HCT116 (cell line): ENCODE data around the gene NLRC5.

Experiments used
- ATF3 ChIP-seq: IDR thresholded peaks from 2 replicates; pipeline ENCODE4 v1.6.1; 2012
- CEBPB ChIP-seq: IDR thresholded peaks from 2 replicates; pipeline ENCODE4 v1.6.1; 2012; ENCODE audit warnings: low read depth
- CTCF ChIP-seq, 3 experiments: fragments of 200-600 bp in 1 of 3; sonication (generic) in 1 of 3; IDR thresholded peaks in 2 of 3; conservative IDR thresholded peaks in 1 of 3; 2 replicates each; pipeline ENCODE4 v1.5.1; 2012 to 2017; ENCODE audit warnings: low read depth in 2 of 3, low read length in 2 of 3, antibody characterized with exemption in 1 of 3, borderline replicate concordance in 1 of 3, control low read depth in 1 of 3, mild to moderate bottlenecking in 1 of 3, mixed read lengths in 1 of 3, mixed run types in 1 of 3, moderate library complexity in 1 of 3; ENCODE audit not compliant: insufficient read depth in 1 of 3
- EGR1 ChIP-seq: IDR thresholded peaks from 2 replicates; pipeline ENCODE4 v1.6.1; 2012; ENCODE audit warnings: low read depth
- EZH2 ChIP-seq: fragments of 200-600 bp; sonication (generic); IDR thresholded peaks from 2 replicates; pipeline ENCODE4 v1.6.1; 2017; ENCODE audit warnings: antibody characterized with exemption, mixed run types
- EZH2phosphoT487 ChIP-seq: fragments of 200-600 bp; IDR thresholded peaks from 2 replicates; pipeline ENCODE4 v1.6.1; 2018; ENCODE audit warnings: antibody characterized with exemption, borderline replicate concordance
- POLR2A ChIP-seq: IDR thresholded peaks from 2 replicates; pipeline ENCODE4 v1.7.0; 2011; ENCODE audit warnings: borderline replicate concordance; ENCODE audit not compliant: insufficient read depth, insufficient read length; ENCODE audit errors: extremely low read depth
- REST ChIP-seq: IDR thresholded peaks from 2 replicates; pipeline ENCODE4 v1.6.1; 2012; ENCODE audit warnings: low read depth
- SIN3A ChIP-seq: IDR thresholded peaks from 2 replicates; pipeline ENCODE4 v1.6.1; 2012; ENCODE audit warnings: low read depth
- TCF7L2 ChIP-seq: IDR thresholded peaks from 2 replicates; pipeline ENCODE4 v1.7.0; 2011; ENCODE audit warnings: borderline replicate concordance, inconsistent platforms; ENCODE audit not compliant: insufficient read depth, insufficient read length; ENCODE audit errors: extremely low read depth
- YY1 ChIP-seq: IDR thresholded peaks from 2 replicates; pipeline ENCODE4 v1.6.1; 2011; ENCODE audit warnings: low read length, low read depth, moderate library complexity, mild to moderate bottlenecking; ENCODE audit not compliant: insufficient replicate concordance; ENCODE audit errors: extremely low read depth
- ZNF274 ChIP-seq: fragments of 200-500 bp; sonication (Bioruptor generic); IDR thresholded peaks from 2 replicates; pipeline ENCODE4 v1.6.1; 2014; ENCODE audit warnings: mild to moderate bottlenecking, low read depth, low read length, inconsistent platforms

DNA sequence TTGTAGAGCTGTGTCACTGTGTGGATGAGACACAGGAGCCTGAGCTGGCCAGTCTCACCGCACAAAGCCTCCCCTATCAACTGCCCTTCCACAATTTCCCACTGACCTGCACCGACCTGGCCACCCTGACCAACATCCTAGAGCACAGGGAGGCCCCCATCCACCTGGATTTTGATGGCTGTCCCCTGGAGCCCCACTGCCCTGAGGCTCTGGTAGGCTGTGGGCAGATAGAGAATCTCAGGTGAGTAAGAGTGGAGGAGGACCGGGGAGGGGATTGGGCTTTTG lies 37.4 kb downstream of the NLRC5 start:
- TF ChIP-seq CTCF (IDR thresholded peaks at IDR 0.05 in 2 of 3, conservative IDR thresholded peaks at IDR 0.05 in 1 of 3; ENCODE audit: borderline replicate concordance in 1 of 3, insufficient read depth in 1 of 3, low read depth in 2 of 3, low read length in 2 of 3) (no peak), ATF3 (no peak), REST (no peak), EGR1 (no peak), POLR2A (no peak), EZH2phosphoT487 (no peak), EZH2 (no peak), SIN3A (no peak), YY1 (no peak), TCF7L2 (no peak), ZNF274 (no peak), CEBPB (no peak)
